K562 (cell line): ENCODE data around the gene ZBTB16. TPM values are rescaled to one million over a fixed set of nuclear protein-coding genes. Genes with fewer than 3 reads are reported as not detected.

ENCODE experiments used
- ATAC-seq: fragments of 200-7000 bp; cut with Tn5 transposase; 3 replicates; pipeline ENCODE4 v1.9.1; 2020; ENCODE audit warnings: moderate library complexity
- BruUV-seq: library from RNA; stranded (reverse); fragments of 400-500 nt; replicated peaks from 2 replicates; lab custom pipeline; 2021; lab: Mats Ljungman, UMichigan
- CTCF ChIA-PET: fragments of 300-600 bp; formaldehyde crosslinking; extraction: SDS; loops from one replicate; lab custom pipeline; 2021; ENCODE audit warnings: low intra/inter-chr PET ratio; lab: Yijun Ruan, JAX
- POLR2A ChIA-PET: fragments of 300-600, 350-650 bp; sonication (Branson Sonifier 250); formaldehyde crosslinking; extraction: SDS; loops from one replicate; lab custom pipeline; 2021; ENCODE audit warnings: antibody characterized with exemption, inconsistent platforms; lab: Yijun Ruan, JAX
- DNase-seq, 4 experiments: peaks; one replicate each; pipeline versions ENCODE4 v3.0.0 to v3.0.0-alpha.2; 2011 to 2018; ENCODE audit warnings: low spot score in 3 of 4, mixed read lengths in 3 of 4; ENCODE audit errors: extremely low read depth in 1 of 4
- FAIRE-seq: peaks from 2 replicates; lab custom pipeline; 2011; peaks lifted over from hg19 to GRCh38; lab: Jason Lieb, UNC
- H2AFZ ChIP-seq: 2 replicates; pipeline ENCODE4 v1.6.0; 2011; ENCODE audit warnings: low read depth, low read length, control low read depth, inconsistent platforms
- H3K27ac ChIP-seq: fragments of 200-600 bp; 3 replicates; pipeline ENCODE4 v1.8.0; 2011; ENCODE audit warnings: low read depth, mild to moderate bottlenecking, control low read depth, inconsistent platforms, low read length, moderate library complexity, mixed read lengths; ENCODE audit errors: extremely low read depth
- H3K27me3 ChIP-seq, 2 experiments: fragments of 300-600 bp in 1 of 2; 2 replicates in 1 of 2; 3 replicates in 1 of 2; pipeline versions ENCODE4 v1.6.0 to v1.8.0; 2011; ENCODE audit warnings: inconsistent platforms in 2 of 2, low read length in 2 of 2, mild to moderate bottlenecking in 1 of 2, mixed read lengths in 1 of 2, moderate library complexity in 1 of 2; ENCODE audit not compliant: control insufficient read depth in 2 of 2, insufficient read depth in 2 of 2
- H3K36me3 ChIP-seq: fragments of 300-600 bp; 3 replicates; pipeline ENCODE4 v1.8.0; 2011; ENCODE audit warnings: mild to moderate bottlenecking, low read length, inconsistent platforms; ENCODE audit not compliant: control insufficient read depth, insufficient read depth
- H3K4me1 ChIP-seq, 2 experiments: fragments of 200-600 bp in 1 of 2; replicated peaks in 1 of 2; 2 replicates in 1 of 2; 3 replicates in 1 of 2; pipeline versions ENCODE4 v1.5.1 to v1.8.0; 2011; ENCODE audit warnings: inconsistent platforms in 2 of 2, low read length in 2 of 2, mild to moderate bottlenecking in 1 of 2, mixed read lengths in 1 of 2, moderate library complexity in 1 of 2; ENCODE audit not compliant: control insufficient read depth in 2 of 2, insufficient read depth in 2 of 2
- H3K4me2 ChIP-seq: 2 replicates; pipeline ENCODE4 v1.6.1; 2011; ENCODE audit warnings: low read length, control low read depth, inconsistent platforms, mixed read lengths; ENCODE audit not compliant: insufficient read depth
- H3K4me3 ChIP-seq: fragments of 200-600 bp; sonication (generic), shearing (Covaris generic); 2 replicates; pipeline ENCODE4 v1.5.1; 2016; ENCODE audit warnings: control low read depth, inconsistent platforms
- H3K79me2 ChIP-seq: fragments of 200-600 bp; 3 replicates; pipeline ENCODE4 v1.8.0; 2011; ENCODE audit warnings: low read length, inconsistent platforms; ENCODE audit not compliant: control insufficient read depth, insufficient read depth
- H3K9ac ChIP-seq, 2 experiments: 2 replicates each; pipeline versions ENCODE4 v1.6.0 to v1.6.1; 2011; ENCODE audit warnings: low read depth in 2 of 2, low read length in 2 of 2, control low read depth in 1 of 2, inconsistent platforms in 1 of 2, mild to moderate bottlenecking in 1 of 2, mixed read lengths in 1 of 2; ENCODE audit not compliant: insufficient read depth in 1 of 2
- H3K9me1 ChIP-seq: one replicate; pipeline ENCODE4 v1.6.0; 2011; ENCODE audit warnings: inconsistent platforms, mild to moderate bottlenecking, low read length, moderate library complexity; ENCODE audit not compliant: control insufficient read depth, insufficient read depth
- H3K9me3 ChIP-seq: replicated peaks from 2 replicates; pipeline ENCODE4 v1.5.1; 2011; ENCODE audit warnings: low read depth, low read length, inconsistent platforms; ENCODE audit not compliant: control insufficient read depth, insufficient read depth
- H4K20me1 ChIP-seq: replicated peaks from 2 replicates; pipeline ENCODE4 v1.6.1; 2011; ENCODE audit warnings: low read length, inconsistent platforms, mixed read lengths; ENCODE audit not compliant: control insufficient read depth, insufficient read depth
- DPF2 ChIP-seq: fragments of 450-650 bp; IDR thresholded peaks from 2 replicates; pipeline ENCODE4 v1.6.1; 2016
- FOXK1 ChIP-seq: sonication (generic); formaldehyde crosslinking; IDR thresholded peaks from 2 replicates; pipeline ENCODE4 v1.8.0; 2022; ENCODE audit warnings: missing genetic modification reagents, mild to moderate bottlenecking, borderline replicate concordance
- RNF2 ChIP-seq: sonication (generic); IDR thresholded peaks from 2 replicates; pipeline ENCODE4 v1.6.1; 2016
- SP2 ChIP-seq: IDR thresholded peaks from 2 replicates; pipeline ENCODE4 v1.6.1; 2011; ENCODE audit warnings: mild to moderate bottlenecking, low read depth, low read length, moderate library complexity; ENCODE audit not compliant: poor library complexity, severe bottlenecking; ENCODE audit errors: extremely low read depth
- ZNF212 ChIP-seq: fragments of 450-650 bp; formaldehyde crosslinking; IDR thresholded peaks from 2 replicates; pipeline ENCODE4 v1.4.0; 2020; ENCODE audit warnings: mild to moderate bottlenecking
- ZNF282 ChIP-seq: sonication (generic); formaldehyde crosslinking; IDR thresholded peaks from 2 replicates; pipeline ENCODE4 v1.8.1; 2023; ENCODE audit warnings: missing genetic modification reagents
- WGBS: fragments of 100-300 bp; shearing (Covaris generic); methylation state at CpG from one replicate; pipeline ENCODE4 v1.1.6; 2016; ENCODE audit warnings: low coverage, mixed read lengths; ENCODE audit not compliant: insufficient coverage; ENCODE audit errors: missing lambda C conversion rate; 5-methylcytosine and 5-hydroxymethylcytosine counted together
- in situ Hi-C: fragments of 300-500 bp; cut with MboI; formaldehyde crosslinking; loops from 4 replicates; pipeline ENCODE4 v1.15.0; 2018; ENCODE audit warnings: inconsistent platforms, mixed read lengths
- intact Hi-C: fragments of 100-400 bp; cut with micrococcal nuclease; formaldehyde crosslinking; loops from 2 replicates; pipeline ENCODE4 v1.14.2; 2022
- polyA plus RNA-seq, 8 experiments: library from polyadenylated mRNA; depleted of rRNA in 4 of 8; stranded (reverse) in 5 of 8; unstranded in 3 of 8; fragments of >200 nt; fragmentation: Nextera tagmentation in 2 of 8; fragmentation: Illumina TruSeq in 1 of 8; extraction: Ambion mirVana in 2 of 8; extraction: Trizol in 1 of 8; gene quantifications; 2 replicates each; pipeline versions ENCODE4 v1.2.1 to v1.2.3, GENCODE V29; 2011 to 2014; ENCODE audit warnings: inconsistent platforms in 1 of 8, missing spikeins in 1 of 8
- total RNA-seq, 7 experiments: library from RNA; depleted of rRNA in 6 of 7; stranded (reverse); fragments of >200 nt in 6 of 7; fragmentation: Illumina TruSeq in 2 of 7; extraction: Trizol in 2 of 7; gene quantifications; 2 replicates each; pipeline versions ENCODE4 v1.2.1 to v1.2.3, GENCODE V29; 2011 to 2021; ENCODE audit warnings: low replicate concordance in 1 of 7
- TF ChIP-seq, protein P1 (sequence below): fragments of 450-650 bp; IDR thresholded peaks from 2 replicates; pipeline ENCODE4 v1.6.1; 2017; ENCODE audit warnings: mild to moderate bottlenecking, moderate library complexity

The ZBTB16 gene
- total and polyA plus RNA-seq, 9 of the 15 experiments (the other 6 are each of a cell fraction or from before 2014, with no cell fraction given) = 0.06 to 0.40 (median 0.24) TPM; not detected in 4

DNA sequence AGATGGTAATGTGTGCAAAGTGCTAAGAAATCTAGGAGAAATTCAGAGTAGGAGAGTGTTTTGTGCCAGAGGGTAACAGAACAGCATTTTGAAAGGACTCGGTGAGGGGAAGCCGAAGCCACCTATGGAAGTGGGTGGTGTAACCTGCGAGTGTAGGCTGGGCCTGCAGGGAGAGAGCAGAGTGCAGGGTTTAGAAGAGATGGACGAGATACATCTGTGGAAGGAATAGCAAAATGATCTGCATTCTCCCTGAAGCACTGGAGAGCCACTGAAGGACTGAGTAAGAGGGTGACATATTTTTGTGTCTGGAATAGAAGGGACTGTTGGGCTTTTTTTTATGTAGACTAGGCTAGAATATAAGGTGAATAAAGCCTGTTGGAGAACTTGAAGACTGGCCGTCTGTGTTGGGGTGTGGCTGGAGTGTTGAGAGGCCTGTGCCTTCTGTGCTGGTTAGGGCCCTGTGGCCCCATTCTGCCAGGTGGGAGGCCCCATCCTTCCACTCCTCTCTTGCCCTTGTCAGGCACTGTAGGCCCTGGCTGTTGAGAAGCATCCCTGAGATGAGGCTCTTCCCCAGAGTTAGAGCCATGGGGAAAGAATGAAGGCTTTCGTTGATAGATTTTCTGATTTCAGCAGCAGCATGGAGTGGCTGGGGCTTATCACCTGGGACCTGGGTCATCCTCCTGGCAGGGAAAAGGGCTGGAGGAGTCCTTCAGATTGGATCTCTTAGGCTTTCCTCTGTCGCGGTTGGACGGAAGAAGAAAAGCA is 102.2 kb downstream of the ZBTB16 start:
- Histone ChIP-seq H3K9me1 (no peaks in the 10 kb centered on the region), H3K27me3 (peaks cover 0 to 5% of the 10 kb centered on the region in 2 experiments; a peak in 2 of 5 replicates), H3K36me3 (no peaks in the 10 kb centered on the region; the same call in 2 of the 3 replicates), H3K27ac (no peak overlapping the region), H3K4me3 (no peak overlapping the region)
- no peak for FAIRE-seq
- POLR2A ChIA-PET = no interaction called here
- no TSS peak for BruUV-seq
- in situ Hi-C loops = no loop called here
- WGBS = 50% methylated on average over 9 of the region's 9 CpGs
- DNase-seq = no peak
- TF ChIP-seq FOXK1 (no peak), ZNF212 (no peak), SP2 (no peak), RNF2 (no peak), DPF2 (no peak), ZNF282 (CRISPR knock-in tag) (no peak)
- TF ChIP-seq, protein P1, sequence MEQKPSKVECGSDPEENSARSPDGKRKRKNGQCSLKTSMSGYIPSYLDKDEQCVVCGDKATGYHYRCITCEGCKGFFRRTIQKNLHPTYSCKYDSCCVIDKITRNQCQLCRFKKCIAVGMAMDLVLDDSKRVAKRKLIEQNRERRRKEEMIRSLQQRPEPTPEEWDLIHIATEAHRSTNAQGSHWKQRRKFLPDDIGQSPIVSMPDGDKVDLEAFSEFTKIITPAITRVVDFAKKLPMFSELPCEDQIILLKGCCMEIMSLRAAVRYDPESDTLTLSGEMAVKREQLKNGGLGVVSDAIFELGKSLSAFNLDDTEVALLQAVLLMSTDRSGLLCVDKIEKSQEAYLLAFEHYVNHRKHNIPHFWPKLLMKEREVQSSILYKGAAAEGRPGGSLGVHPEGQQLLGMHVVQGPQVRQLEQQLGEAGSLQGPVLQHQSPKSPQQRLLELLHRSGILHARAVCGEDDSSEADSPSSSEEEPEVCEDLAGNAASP = no peak
- TF ChIP-seq, all 486 proteins: peak for 0
- H3K9ac ChIP-seq = no peak overlapping the region
- CTCF ChIA-PET = no interaction called here
- H3K4me1 ChIP-seq = peaks cover 10 to 33% of the 10 kb centered on the region in 2 experiments; a peak in 4 of 5 replicates
- H3K9me3 ChIP-seq = no peaks in the 10 kb centered on the region
- no peaks in the 10 kb centered on the region for H3K79me2 ChIP-seq
- ATAC-seq = no peak
- no peak overlapping the region for H2AFZ ChIP-seq
- no peak overlapping the region for H3K4me2 ChIP-seq
- intact Hi-C loops = loop anchor here (2.0 kb wide), 1 partner anchor 19 kb away; no protein-coding TSS in a partner anchor
- H4K20me1 ChIP-seq = no peaks in the 10 kb centered on the region
